T-helper 2 cell treated with Interferon-gamma antibody and Interleukin-4, amounts not matched to agents 5 μg/mL and 100 μg/mL, for 36 hours (primary cell): ENCODE results near the gene SMARCA2.

Experiments used
- DNase-seq: peaks from one replicate; pipeline ENCODE4 v3.0.0; 2021; ENCODE audit warnings: low spot score
- H3K27ac Mint-ChIP-seq: one replicate; pipeline ENCODE4 v1.8.0; 2021; ENCODE audit warnings: mild to moderate bottlenecking, mixed read lengths
- H3K27me3 Mint-ChIP-seq: one replicate; pipeline ENCODE4 v1.8.0; 2021; ENCODE audit warnings: low read depth, mixed read lengths
- H3K36me3 Mint-ChIP-seq: one replicate; pipeline ENCODE4 v1.8.0; 2021; ENCODE audit warnings: low read depth, mixed read lengths
- H3K4me1 Mint-ChIP-seq: one replicate; pipeline ENCODE4 v1.8.0; 2021; ENCODE audit warnings: low read depth, mixed read lengths
- H3K4me3 Mint-ChIP-seq: one replicate; pipeline ENCODE4 v1.8.0; 2022; ENCODE audit warnings: mild to moderate bottlenecking, moderate library complexity, mixed read lengths
- H3K9me3 Mint-ChIP-seq: one replicate; pipeline ENCODE4 v1.8.0; 2021; ENCODE audit warnings: mixed read lengths

The SMARCA2 gene

DNA sequence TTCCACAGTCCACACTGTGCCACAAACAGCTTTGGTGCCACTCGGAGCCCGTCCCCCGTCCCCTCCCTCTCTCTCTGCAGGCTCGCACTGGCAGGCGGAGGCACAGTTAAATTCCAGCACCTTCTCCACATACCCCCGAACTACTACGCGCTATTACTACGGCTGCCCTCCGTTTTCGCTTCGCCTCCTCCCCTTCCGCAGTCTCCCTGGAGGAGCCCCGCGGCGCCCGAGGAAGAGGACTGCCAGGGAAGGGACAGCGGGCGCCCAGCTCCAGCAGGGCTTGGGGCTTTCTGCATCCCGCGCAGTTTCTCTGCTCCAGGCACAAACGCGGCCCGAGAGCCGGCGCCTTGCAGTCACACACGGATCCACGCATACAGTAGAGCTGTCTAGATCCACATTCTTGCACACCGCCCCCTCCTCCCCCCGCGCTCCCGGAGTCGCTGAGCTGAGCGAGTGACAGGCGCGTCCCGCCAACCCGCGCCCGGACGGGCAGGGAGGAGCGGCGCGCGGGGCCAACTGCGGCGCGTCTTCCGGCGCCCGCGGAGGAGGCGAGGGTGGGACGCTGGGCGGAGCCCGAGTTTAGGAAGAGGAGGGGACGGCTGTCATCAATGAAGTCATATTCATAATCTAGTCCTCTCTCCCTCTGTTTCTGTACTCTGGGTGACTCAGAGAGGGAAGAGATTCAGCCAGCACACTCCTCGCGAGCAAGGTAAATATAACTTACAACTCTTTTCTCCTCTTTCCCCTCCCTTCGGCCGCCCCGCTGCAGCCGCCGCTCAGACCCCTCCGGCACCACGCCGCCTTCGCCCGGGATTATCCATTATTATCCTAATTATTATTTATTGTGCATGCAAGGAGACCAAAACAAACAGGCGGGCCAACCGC is at the start of gene SMARCA2:
Gene SMARCA2, plus strand, starts transcription at position 652 of the 885 bp plus-strand sequence. CDS start 13,676 bp downstream, outside the sequence.
- peak within 1 kb of the TSS; percentile 99 for H3K27ac Mint-ChIP-seq
- no peaks in the 10 kb centered on the region for H3K9me3 Mint-ChIP-seq
- DNase-seq, result peak; percentile 98
- peaks cover 44% of the 10 kb centered on the region for H3K4me1 Mint-ChIP-seq
- peaks cover 9% of the 10 kb centered on the region for H3K36me3 Mint-ChIP-seq
- peaks cover 14% of the 10 kb centered on the region for H3K27me3 Mint-ChIP-seq
- peak within 1 kb of the TSS; percentile 98 for H3K4me3 Mint-ChIP-seq

DNA sequence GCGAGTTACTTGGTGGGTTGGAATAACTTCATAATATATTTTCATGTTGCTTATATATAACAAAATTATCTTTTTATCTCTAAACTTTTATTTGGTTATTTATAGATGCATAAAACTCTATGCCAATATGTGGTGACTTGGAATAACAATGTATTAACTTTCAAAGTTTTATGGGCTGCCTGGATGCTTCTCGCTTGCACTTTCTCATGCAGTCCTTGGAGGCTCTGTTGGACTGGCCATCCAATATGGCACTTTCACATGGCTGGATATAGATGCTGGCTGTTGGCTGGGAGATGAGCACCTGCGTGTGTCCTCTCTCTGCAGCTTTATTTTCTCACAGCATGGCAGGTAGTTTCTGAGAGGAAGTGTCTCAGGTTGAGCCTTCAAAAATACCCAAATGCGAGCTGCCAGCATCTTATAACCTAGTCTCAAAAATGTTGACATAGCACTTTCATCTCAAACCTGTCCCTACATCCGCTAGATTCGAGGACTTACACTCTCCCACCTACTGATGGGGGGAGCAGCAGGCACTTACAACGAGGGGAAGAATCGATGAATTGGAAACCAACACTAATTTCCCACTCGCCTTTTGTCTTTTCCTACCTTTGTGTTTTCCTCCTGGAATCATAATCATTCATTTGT is 48.3 kb upstream of the SMARCA2 start:
- Mint-ChIP-seq H3K4me3 (no peak overlapping the region), H3K27me3 (peaks cover 33% of the 10 kb centered on the region), H3K36me3 (no peaks in the 10 kb centered on the region), H3K9me3 (no peaks in the 10 kb centered on the region), H3K27ac (no peak overlapping the region), H3K4me1 (no peaks in the 10 kb centered on the region)
- DNase-seq, result no peak

DNA sequence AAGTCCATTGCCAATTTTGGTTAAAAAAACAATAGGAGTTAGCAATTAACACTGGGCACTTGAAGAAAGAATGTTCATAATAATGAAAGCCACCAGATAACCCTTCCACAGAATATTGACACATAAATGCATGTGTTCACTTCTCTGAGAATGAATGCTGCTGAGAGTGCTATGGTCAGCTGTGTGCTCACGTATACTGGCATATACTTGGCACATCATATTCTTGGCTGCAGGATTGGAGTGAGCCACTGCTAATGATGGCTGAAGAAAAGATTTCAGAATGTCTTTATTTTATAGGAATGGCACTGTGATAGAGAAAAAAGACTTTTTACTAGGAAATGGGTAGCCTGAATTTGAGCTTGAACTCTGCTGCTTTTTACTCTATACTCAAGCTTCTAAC is 46.0 kb upstream of the SMARCA2 start:
- no peak for DNase-seq
- H3K36me3 Mint-ChIP-seq, result no peaks in the 10 kb centered on the region
- H3K27me3 Mint-ChIP-seq, result peaks cover 25% of the 10 kb centered on the region
- H3K4me1 Mint-ChIP-seq, result no peaks in the 10 kb centered on the region
- no peak overlapping the region for H3K27ac Mint-ChIP-seq
- H3K4me3 Mint-ChIP-seq, result no peak overlapping the region
- H3K9me3 Mint-ChIP-seq, result peaks cover 6% of the 10 kb centered on the region

DNA sequence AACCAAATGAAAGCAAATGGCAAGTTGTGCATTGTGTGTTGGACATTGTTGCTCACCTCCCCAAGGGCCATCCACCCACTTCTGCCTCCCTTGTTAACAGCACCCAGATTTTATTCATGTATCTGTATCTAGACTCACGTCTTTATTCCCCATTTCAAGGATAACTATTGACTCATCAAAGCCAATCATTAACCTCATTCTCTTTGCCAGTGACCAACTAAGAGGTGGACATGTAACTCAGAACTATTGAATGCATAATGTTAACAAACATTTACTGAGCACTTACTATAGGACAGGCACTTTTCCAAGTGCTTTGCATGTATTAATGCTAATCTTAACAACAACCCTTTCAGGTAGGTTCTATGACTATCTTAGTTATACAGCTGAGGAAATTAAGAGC is 45.2 kb upstream of the SMARCA2 start:
- Mint-ChIP-seq H3K4me3 (no peak overlapping the region), H3K4me1 (no peaks in the 10 kb centered on the region), H3K36me3 (no peaks in the 10 kb centered on the region)

DNA sequence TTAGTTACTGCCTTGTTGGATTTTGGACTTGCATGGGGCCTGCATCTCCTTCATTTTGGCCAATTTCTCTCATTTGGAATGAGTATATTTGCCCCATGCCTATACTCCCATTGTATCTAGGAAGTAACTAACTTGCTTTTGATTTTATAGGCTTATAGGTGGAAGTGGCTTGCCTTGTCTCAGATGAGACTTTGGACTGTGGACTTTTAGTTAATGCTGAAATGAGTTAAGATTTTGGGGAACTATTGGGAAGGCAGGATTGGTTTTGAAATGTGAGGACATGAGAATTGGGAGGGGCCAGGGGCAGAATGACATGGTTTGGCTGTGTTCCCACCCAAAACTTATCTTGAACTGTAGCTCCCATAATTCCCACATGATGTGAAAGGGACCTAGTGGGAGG is 42.5 kb upstream of the SMARCA2 start:
- Mint-ChIP-seq H3K4me1 (no peaks in the 10 kb centered on the region), H3K27ac (no peak overlapping the region), H3K36me3 (no peaks in the 10 kb centered on the region), H3K9me3 (peaks cover 6% of the 10 kb centered on the region), H3K27me3 (peaks cover 13% of the 10 kb centered on the region), H3K4me3 (no peak overlapping the region)
- no peak for DNase-seq

More for the DNA sequence above, 45.2 kb upstream of the SMARCA2 start:
- H3K27me3 Mint-ChIP-seq, result peaks cover 21% of the 10 kb centered on the region
- peaks cover 6% of the 10 kb centered on the region for H3K9me3 Mint-ChIP-seq
- no peak for DNase-seq
- no peak overlapping the region for H3K27ac Mint-ChIP-seq

DNA sequence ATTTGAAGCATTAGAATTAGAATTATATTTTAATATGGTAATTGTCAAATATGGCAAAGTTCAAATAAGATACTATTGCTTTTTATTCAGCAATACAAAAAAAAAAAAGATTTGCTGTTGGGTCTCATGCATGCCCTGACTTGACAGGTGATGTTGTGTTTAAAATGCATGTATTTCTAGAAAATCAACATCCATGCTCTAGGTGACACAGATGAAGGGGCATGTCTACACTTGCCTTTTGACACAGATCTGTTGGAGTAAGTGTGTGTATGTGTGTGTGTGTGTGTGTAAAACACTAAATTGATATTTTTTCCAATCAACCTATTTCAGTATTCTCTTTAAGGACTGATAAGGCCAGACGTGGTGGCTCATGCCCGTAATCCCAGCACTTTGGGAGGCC is 38.1 kb upstream of the SMARCA2 start:
- Mint-ChIP-seq H3K4me3 (no peak overlapping the region), H3K27ac (no peak overlapping the region), H3K27me3 (peaks cover 5% of the 10 kb centered on the region), H3K9me3 (peaks cover 6% of the 10 kb centered on the region), H3K4me1 (no peaks in the 10 kb centered on the region), H3K36me3 (no peaks in the 10 kb centered on the region)
- no peak for DNase-seq

DNA sequence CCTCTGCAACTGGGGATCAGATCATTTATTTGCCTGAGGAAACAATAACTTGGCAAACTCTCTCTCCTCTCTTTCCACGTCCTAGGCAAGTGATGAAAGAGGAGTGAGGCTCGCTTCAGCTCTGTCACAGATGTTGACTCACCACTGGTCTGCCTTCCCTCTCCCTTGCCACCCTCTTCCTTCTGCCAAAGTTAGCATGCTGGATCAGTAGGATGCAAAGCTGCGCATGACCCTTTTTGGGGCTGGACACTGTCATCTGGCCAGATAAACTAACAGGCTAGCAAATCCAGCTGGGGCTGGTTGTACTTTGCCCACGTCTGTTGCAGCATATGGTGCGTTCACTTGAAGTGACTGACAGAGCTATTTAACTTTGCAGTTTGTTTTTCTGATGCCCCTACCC is 36.2 kb upstream of the SMARCA2 start:
- Mint-ChIP-seq H3K4me3 (no peak overlapping the region), H3K27me3 (peaks cover 5% of the 10 kb centered on the region), H3K27ac (no peak overlapping the region), H3K9me3 (no peaks in the 10 kb centered on the region), H3K36me3 (no peaks in the 10 kb centered on the region), H3K4me1 (no peaks in the 10 kb centered on the region)
- no peak for DNase-seq

DNA sequence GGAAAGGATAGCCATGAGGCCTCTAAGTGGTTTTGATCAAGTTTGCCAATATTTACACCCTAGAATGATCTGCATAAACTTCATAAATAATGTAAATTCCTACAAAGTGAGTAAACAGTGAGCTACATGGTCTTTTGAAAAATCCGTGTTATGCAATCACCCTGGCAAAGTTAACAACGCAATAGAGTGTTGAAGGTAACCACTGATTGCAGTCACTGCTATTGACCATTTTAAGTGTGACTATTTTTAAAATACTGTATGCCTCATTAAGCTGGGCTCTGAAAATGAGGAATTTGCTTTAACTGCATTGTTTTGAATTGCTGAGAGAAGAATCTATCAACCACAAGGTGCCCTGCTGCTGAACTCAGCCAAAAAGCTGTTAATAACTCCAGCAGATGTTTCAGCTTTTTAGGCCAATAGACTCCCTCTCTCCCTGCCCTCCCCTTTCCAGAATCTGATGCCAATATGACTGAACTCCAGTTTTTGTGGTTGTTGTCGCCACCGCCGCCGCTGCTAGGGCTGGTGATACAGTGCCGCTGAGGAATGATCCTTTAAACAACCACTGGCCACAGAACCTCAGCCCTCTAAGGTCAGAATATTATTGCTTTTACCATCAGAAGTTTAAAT is 35.3 kb upstream of the SMARCA2 start:
- Mint-ChIP-seq H3K36me3 (no peaks in the 10 kb centered on the region), H3K9me3 (no peaks in the 10 kb centered on the region), H3K4me1 (no peaks in the 10 kb centered on the region), H3K27ac (no peak overlapping the region), H3K27me3 (peaks cover 7% of the 10 kb centered on the region), H3K4me3 (no peak overlapping the region)
- no peak for DNase-seq

DNA sequence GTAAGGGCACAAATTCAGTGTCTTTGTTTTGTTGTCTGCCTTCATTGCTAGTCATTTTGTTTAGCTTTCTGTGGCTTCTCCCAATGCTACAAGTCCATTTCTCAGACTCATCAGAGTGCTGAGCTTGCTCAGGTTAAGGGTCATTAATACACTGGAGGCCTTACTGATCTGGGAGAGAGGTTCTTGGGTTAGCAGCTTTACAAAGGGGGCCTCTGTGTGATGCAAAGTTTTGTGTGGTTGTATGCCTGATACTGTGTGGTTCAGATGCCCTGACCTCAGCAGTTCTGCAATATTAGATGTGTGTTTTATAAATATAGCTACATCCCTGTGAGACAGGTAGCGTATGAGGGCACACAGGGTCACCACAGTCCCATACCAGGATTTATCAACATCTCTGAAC is 34.8 kb upstream of the SMARCA2 start:
- no peak overlapping the region for H3K27ac Mint-ChIP-seq
- peaks cover 7% of the 10 kb centered on the region for H3K27me3 Mint-ChIP-seq
- H3K4me1 Mint-ChIP-seq, result no peaks in the 10 kb centered on the region

DNA sequence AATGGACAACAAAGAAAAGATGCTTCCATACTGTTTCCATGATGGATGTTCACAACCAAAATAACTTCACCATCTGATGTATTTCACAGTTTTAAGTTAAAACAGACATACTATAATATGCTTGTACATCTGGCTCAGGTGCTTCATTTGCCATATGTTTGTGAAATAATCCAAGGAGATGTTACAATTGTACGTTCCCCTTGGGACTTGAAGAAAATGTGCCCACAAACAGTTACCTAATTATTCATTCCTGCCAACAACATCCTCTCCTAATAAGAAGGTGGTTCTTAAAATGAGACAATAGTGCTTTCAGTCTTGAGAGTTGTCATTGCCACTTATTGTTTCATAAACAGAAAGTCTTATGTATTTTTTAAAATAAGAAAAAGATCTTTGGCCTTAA is 33.1 kb upstream of the SMARCA2 start:
- Mint-ChIP-seq H3K4me3 (no peak overlapping the region), H3K27ac (no peak overlapping the region), H3K27me3 (peaks cover 18% of the 10 kb centered on the region), H3K9me3 (no peaks in the 10 kb centered on the region), H3K36me3 (no peaks in the 10 kb centered on the region), H3K4me1 (no peaks in the 10 kb centered on the region)
- no peak for DNase-seq

More for the DNA sequence above, 34.8 kb upstream of the SMARCA2 start:
- no peaks in the 10 kb centered on the region for H3K9me3 Mint-ChIP-seq
- no peak overlapping the region for H3K4me3 Mint-ChIP-seq
- no peak for DNase-seq
- H3K36me3 Mint-ChIP-seq, result no peaks in the 10 kb centered on the region

DNA sequence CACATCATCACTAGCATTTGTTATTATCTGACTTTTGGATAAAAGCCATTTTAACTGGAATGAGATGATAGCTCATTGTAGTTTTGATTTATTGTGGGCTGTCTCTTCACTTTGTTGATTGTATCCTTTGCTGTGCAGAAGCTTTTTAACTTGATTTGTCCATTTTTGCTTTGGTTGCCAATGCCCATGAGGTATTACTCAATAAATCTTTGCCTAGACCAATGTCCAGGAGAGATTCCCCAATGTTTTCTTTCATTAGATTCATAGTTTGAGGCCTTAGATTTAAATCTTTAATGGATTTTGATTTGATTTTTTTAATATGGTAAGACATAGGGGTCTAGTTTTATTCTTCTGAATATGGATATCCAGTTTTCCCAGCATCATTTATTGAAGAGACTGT is 28.8 kb upstream of the SMARCA2 start:
- Mint-ChIP-seq H3K36me3 (no peaks in the 10 kb centered on the region), H3K4me1 (no peaks in the 10 kb centered on the region), H3K27ac (no peak overlapping the region), H3K9me3 (no peaks in the 10 kb centered on the region), H3K27me3 (peaks cover 27% of the 10 kb centered on the region), H3K4me3 (no peak overlapping the region)
- DNase-seq, result no peak

DNA sequence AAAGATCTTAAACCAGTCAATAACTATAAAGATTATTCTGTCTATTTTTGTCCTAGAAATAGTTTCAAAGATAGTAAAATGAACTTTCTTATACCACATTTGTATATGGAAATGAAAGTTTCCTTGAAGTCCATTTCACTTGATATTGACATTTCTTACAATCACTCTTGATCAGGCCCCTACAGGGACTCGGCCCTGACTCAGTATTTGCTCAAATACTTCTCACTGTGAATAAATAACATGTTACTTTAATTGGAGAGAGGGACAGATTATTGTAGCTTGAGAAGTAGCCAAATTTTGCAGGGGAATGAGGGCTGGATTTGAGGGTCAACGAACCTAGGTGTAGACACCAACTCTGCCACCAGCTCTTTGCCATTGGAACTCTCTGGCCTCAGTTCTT is 25.6 kb upstream of the SMARCA2 start:
- no peak for DNase-seq
- no peak overlapping the region for H3K27ac Mint-ChIP-seq
- H3K4me1 Mint-ChIP-seq, result no peaks in the 10 kb centered on the region
- H3K36me3 Mint-ChIP-seq, result no peaks in the 10 kb centered on the region
- no peak overlapping the region for H3K4me3 Mint-ChIP-seq
- H3K27me3 Mint-ChIP-seq, result peaks cover 34% of the 10 kb centered on the region
- H3K9me3 Mint-ChIP-seq, result no peaks in the 10 kb centered on the region

DNA sequence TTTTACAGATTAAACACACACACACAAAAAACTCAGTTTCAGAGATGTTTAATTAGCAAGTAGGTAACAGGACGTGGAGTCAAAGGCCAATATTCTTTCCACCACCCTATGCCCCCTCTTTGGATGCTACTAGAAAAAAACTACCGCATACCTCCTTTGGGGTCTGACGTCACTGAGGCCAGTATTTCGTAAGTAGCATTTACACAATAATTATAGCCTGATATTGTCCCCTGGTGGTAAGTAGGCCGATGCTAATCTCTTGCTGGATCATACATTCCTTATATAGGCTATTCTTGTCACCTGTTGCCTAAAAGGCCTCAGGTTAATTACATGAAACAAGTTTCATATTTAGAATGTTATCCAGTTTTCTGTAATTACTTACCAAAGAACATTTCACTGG is 21.0 kb upstream of the SMARCA2 start:
- Mint-ChIP-seq H3K27ac (no peak overlapping the region), H3K9me3 (no peaks in the 10 kb centered on the region)

DNA sequence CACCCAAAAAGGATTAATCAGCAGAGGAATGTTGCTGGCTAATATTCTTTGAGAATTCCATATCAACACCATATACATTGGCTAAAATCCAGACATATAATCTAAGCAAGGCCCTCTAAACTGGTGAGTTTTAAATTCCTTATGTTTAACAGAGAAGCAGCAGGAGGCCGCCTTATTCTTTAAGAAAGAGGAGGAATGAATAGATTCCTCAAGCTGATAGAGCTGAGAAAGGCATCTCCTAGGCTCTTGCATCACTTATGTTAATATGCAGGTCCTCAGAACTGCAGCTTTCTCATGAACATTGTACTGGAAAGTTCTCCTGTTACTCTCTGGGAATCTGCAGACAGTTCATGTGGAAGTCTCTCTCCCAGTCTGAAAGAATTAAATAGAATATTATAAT is 20.1 kb upstream of the SMARCA2 start:
- no peak for DNase-seq
- Mint-ChIP-seq H3K4me3 (no peak overlapping the region), H3K4me1 (no peaks in the 10 kb centered on the region), H3K27ac (no peak overlapping the region), H3K27me3 (peaks cover 23% of the 10 kb centered on the region), H3K9me3 (no peaks in the 10 kb centered on the region), H3K36me3 (no peaks in the 10 kb centered on the region)

More for the DNA sequence above, 21.0 kb upstream of the SMARCA2 start:
- H3K27me3 Mint-ChIP-seq, result peaks cover 23% of the 10 kb centered on the region
- H3K36me3 Mint-ChIP-seq, result no peaks in the 10 kb centered on the region
- H3K4me3 Mint-ChIP-seq, result no peak overlapping the region
- no peaks in the 10 kb centered on the region for H3K4me1 Mint-ChIP-seq
- DNase-seq, result no peak
